Skeletal muscle cell (primary cell): Measurements from ENCODE around the gene CACNA1B.

Source experiments
- DNase-seq: peaks from one replicate; pipeline ENCODE4 v3.0.0-alpha.2; 2010; ENCODE audit warnings: low read depth
- H3K4me3 ChIP-seq: 2 replicates; pipeline ENCODE4 v1.5.1; 2011; ENCODE audit warnings: low read depth, mild to moderate bottlenecking, control low read depth, low read length, moderate library complexity

Gene CACNA1B

GRCh38 chr9:137973829-137974416, 96.3 kb downstream of the CACNA1B start:
- H3K4me3 ChIP-seq: no peak overlapping the region
- DNase-seq: no peak

- no peak overlapping the region for H3K4me3 ChIP-seq
- no peak for DNase-seq
Measured at GRCh38 chr9:137974746-137975526, 97.4 kb downstream of the CACNA1B start.

- no peak for DNase-seq
- no peak overlapping the region for H3K4me3 ChIP-seq
Measured at GRCh38 chr9:137975527-137975913, 97.9 kb downstream of the CACNA1B start.

- H3K4me3 ChIP-seq: no peak overlapping the region
- no peak for DNase-seq
Measured at GRCh38 chr9:137975936-137976565, 98.5 kb downstream of the CACNA1B start.

GRCh38 chr9:137977571-137978261, 100.1 kb downstream of the CACNA1B start:
- no peak overlapping the region for H3K4me3 ChIP-seq
- DNase-seq: no peak

- DNase-seq: no peak
- no peak overlapping the region for H3K4me3 ChIP-seq
Measured at GRCh38 chr9:137978262-137978714, 100.7 kb downstream of the CACNA1B start.

- no peak for DNase-seq
- H3K4me3 ChIP-seq: no peak overlapping the region
Measured at GRCh38 chr9:137982200-137982599, 104.6 kb downstream of the CACNA1B start.

GRCh38 chr9:137984005-137984404, 106.4 kb downstream of the CACNA1B start:
- DNase-seq: no peak
- no peak overlapping the region for H3K4me3 ChIP-seq

- no peak for DNase-seq
Measured at GRCh38 chr9:137984520-137985257, 107.1 kb downstream of the CACNA1B start.

GRCh38 chr9:137985637-137986071, 108.1 kb downstream of the CACNA1B start:
- H3K4me3 ChIP-seq: no peak overlapping the region
- no peak for DNase-seq

More at GRCh38 chr9:137984520-137985257, 107.1 kb downstream of the CACNA1B start:
- H3K4me3 ChIP-seq: no peak overlapping the region

GRCh38 chr9:137986268-137987099, 108.9 kb downstream of the CACNA1B start:
- no peak for DNase-seq

GRCh38 chr9:137987244-137988030, 109.9 kb downstream of the CACNA1B start:
- DNase-seq: no peak

More at GRCh38 chr9:137986268-137987099, 108.9 kb downstream of the CACNA1B start:
- H3K4me3 ChIP-seq: no peak overlapping the region

GRCh38 chr9:137988051-137988450, 110.5 kb downstream of the CACNA1B start:
- no peak overlapping the region for H3K4me3 ChIP-seq
- no peak for DNase-seq

More at GRCh38 chr9:137987244-137988030, 109.9 kb downstream of the CACNA1B start:
- H3K4me3 ChIP-seq: no peak overlapping the region

- no peak for DNase-seq
- no peak overlapping the region for H3K4me3 ChIP-seq
Measured at GRCh38 chr9:137988701-137989100, 111.1 kb downstream of the CACNA1B start.

GRCh38 chr9:137989156-137989555, 111.6 kb downstream of the CACNA1B start:
- no peak for DNase-seq
- no peak overlapping the region for H3K4me3 ChIP-seq

- no peak for DNase-seq
- no peak overlapping the region for H3K4me3 ChIP-seq
Measured at GRCh38 chr9:137989999-137990715, 112.6 kb downstream of the CACNA1B start.
